Activated gamma-delta T cell treated with Interleukin-2 at 50 U/mL for 16 hours (primary cell): ENCODE results near the gene CDS2.

ENCODE experiments used
- DNase-seq: peaks from one replicate; pipeline ENCODE4 v3.0.0-alpha.2; 2020

Gene CDS2

DNA sequence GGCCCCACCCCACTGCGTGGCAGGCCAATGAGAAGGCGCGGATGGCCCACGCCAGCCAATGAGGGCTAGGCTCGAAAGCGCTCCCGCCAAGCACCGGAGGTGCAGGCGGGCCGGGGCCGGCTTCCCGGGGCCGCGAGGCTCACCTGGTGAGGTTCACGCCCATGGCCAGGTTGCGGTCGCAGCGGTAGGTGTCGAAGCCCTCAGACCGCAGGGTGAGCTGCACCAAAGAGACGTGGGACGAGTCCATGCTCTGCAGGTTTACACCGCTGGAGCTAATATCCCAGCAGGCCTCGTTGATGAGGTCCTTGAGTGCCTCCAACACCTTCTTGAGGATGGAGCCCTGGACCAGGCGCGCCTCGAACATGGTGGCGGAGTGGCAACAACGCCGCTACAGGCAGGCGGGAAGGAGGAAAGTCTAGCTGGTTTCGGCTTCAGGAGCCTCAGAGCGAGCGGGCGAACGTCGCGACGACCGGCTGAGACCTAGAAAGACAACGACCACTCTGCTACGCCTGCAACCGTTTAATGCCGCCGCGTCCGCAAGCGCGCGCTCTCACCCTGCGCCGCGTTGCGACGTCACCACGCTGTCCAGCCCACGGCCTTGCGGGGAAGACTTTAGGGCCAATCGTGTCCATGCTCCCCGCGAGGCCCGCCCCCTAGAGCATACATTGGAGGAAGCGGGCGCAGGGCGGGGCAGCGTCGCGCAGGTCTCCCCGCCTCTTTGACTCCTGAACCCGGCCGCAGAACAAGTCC lies 7.2 kb upstream of the CDS2 start, which contains the start of gene PCNA:
PCNA (minus strand) TSS at position 524 of the 750 bp plus-strand sequence; CDS start at position 364, 160 bp downstream.
- peak; percentile 94 for DNase-seq

DNA sequence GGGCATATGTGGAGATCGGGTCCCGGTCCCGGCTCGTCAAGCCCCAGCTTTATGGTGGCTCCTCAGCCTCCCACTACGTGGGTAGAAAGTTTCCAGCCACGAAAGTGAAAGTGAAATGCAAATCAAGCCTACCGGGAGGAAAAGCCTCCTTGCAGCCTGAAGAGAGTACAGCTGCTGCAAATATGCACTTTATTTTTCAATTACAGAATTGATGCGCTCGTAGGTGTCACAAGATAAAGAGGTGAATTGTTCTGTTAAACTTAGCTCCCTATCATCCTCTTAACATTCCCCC lies 6.7 kb upstream of the CDS2 start:
- no peak for DNase-seq

DNA sequence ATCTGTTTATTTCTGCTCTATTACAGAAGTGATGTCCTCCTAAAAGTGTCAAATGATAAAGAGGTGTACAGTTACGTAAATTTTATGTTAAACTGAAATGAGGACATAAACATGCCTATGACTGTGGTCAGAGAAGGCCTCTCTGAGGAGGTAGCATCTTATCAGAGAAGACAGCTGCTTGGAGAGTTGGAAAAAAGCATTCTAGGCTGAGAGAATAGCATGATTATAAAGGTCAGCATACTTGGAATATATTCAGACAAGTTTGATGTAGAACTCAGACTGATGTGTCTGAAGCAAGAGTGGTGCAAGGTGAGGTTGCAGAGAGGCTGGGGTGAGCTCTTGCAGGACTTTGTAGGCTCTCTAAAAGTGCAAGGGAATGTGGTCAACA lies 3.9 kb upstream of the CDS2 start:
- DNase-seq: no peak

DNA sequence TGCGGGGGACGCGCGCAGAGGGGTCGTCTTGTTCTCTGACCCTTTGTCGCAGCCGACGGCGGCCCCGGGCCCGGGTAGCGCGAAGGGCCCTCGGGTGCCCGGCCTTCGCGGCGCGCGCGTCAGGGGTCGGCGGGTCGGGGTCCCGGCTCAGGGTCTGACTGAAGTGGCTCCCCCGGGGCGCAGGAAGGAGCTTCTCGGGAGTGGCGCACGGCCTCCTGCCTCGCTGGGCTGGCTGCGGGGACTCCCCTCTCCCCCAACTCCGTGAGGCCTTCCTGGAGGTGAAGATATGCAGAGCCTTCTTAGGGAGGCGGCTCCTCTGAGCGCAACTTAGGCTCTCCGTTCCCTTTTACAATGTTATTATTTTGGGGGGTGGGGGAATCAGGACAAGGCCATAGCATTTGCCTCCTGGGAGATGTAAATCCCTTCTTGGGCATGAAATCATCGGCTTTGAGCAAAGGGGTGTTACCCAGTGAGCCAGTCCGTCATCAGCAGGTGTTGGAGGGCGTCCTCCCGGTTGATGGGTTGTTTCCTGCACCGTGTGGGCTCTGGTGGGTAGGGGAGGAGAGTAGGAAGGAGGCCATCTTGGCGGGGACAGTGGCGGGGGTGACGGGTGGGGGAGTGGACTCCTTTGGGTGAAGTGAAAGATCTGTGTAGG lies 523 bp downstream of the CDS2 start:
- DNase-seq: peak; percentile 63

DNA sequence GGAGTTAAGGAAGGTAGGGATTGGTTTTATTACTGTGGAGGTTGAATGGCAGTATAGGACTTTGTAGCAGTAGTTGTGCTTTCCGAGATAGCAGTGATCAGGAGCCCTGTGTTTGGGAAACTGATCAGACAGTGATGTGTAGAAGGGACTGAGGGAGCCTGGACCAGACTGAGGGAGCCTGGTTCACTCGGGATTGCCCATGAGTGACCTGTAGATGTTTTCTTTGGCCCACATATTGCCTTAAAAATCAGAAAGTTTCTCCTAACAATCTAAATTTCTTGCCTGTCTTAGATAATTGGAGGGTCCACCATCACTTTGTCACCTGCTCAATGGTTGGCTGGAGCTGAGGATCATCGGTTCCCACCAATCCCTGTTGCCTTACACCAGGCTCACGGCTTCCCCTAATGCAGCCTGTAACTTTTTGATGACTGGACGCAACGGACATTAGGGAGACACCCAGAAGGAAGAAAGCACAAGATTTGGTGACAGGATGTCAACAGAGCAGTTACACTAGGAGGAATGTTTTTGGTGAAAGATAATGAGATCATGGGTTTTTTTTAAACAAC lies 1.1 kb downstream of the CDS2 start:
- DNase-seq: no peak

DNA sequence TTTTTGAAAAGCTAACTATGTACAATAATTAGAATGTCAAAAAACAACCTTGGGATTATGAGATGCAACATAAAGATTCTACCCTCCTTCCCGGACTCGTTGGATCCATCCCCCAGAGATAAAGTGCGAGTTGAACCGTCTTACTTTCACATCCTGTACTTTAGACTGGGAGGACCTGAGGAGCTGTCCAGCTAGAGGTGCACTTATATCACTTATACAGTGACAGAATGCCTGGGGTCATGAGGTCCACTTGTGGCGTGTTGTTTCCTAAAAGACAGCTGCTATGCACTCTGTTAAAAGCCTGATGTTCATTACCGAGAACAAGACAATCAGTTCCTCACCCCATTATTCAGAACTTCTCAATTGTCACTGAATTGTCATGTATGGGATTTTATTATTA lies 2.1 kb downstream of the CDS2 start:
- no peak for DNase-seq

DNA sequence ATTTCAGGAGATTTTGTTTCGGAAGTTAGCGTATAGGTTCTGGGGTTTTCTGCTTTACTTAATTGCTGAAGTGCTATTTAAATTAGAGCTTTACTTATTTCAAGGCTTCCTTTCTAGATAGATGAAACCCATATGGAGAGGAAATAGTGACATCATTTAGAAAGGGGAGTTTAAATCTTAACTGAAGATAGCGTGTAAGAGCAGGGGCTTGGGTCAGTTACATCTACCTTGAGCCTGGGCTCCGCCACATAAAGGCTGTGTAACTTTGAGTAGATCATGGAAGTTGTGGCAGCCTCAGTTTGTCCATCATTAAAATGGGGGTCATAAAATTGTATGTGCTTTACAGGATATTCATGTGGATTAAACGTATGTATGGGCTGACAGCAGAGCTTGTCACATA lies 4.7 kb downstream of the CDS2 start:
- DNase-seq: no peak

DNA sequence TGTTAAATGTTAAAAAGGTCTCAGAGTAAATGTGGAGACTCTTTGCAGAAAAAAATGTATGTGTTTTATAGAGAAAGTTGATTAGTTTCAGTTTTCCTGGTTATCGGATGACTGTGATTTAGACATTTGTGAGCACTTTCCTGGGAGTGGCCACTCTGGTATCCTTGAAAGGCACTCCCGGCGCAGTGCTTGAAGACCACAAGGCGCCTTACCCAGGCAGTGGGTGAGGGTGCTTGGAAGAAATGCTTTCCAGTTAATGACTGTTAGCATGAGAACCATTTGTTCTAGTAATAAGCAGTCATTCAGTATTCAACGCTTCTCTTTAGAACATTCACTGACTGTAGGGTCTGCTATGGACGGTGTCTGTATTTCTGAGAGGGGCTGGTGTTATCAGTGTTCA lies 7.2 kb downstream of the CDS2 start:
- no peak for DNase-seq

DNA sequence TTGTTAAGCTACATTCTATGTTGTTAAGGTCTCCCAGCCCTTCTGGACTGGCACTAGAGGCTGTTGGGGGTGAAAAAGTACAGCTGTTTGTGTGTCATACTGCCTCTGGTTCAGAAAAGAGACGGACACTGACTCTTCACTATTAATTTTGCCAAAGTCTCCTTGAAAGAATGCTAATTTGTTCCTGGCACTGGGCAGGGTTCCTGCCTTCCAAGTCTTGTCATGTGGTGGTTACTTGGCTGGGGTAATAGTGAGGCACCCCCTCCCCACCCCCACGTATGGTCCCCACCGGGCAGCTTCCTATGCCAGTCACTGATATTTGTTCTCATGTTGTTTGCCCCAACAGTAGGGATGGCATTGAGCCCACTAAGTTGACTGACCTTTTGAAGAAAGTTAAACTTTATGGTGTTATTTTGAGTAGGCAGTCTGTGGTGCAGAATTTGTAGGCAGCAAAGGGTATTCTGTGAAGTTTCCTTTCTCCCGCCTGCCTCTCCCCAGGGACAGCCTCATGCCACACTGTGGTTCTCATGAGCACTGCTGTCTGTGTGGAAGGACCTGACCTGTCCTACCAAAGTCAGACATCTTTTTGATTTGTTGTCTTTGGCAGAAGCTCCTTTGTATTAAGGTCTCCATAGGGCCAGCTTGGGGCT lies 8.7 kb downstream of the CDS2 start:
- DNase-seq: no peak

DNA sequence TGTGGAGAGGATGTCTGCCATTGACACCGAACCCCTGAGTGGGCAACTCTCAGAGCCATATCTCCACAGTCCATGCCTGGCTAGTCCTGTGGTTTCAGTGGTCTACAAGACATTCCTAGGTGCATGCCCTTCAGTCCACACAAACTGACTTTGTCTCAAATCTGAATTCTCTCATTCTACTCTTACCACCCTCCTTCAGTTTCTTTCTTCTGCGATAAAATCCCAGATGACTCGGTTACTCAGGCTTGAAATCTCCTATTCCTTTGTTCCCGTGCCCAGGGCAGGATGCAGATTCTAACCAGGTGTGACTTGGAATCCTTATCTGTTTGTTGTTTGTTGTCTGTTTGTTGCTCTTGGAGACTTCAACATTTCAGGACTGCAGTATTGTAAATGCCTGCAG lies 9.3 kb downstream of the CDS2 start:
- DNase-seq: no peak

DNA sequence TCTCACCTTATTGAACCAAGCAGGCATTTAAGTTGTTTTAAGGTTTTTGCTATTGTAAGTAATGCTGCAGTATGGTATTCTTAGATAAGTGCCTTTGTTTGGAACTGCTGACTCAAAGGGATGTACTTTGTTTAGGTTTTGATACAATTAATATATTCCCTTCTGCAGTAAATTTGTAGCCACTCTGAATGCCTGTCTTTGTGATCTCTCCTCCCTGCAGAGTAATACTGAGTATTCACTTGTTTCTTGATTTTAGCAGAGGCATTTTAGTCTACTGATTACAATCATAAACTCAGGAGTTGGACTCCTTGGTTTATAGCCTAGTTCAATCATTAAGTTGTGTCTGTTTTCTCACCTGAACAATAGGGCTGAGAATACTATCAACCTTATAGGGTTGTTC lies 13.4 kb downstream of the CDS2 start:
- DNase-seq: no peak

DNA sequence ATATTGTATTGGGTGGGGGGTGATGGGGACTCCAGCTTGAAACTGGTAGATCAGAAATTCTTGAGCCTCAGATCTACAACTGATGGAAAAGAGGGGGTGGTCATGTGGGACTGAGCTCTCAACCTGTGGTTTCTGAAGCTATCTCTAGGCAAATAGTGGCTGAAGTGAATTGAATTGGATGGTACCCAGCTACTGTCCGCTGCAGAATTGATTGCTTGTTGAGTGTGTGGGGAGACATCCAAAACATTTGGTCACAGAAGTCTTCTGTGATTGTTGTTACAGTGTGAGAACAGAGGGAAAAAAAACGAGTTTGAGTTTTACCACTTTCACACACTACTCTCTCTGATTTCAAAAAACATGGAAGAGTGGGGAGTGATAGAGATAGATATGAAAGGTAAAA lies 14.8 kb downstream of the CDS2 start:
- no peak for DNase-seq

DNA sequence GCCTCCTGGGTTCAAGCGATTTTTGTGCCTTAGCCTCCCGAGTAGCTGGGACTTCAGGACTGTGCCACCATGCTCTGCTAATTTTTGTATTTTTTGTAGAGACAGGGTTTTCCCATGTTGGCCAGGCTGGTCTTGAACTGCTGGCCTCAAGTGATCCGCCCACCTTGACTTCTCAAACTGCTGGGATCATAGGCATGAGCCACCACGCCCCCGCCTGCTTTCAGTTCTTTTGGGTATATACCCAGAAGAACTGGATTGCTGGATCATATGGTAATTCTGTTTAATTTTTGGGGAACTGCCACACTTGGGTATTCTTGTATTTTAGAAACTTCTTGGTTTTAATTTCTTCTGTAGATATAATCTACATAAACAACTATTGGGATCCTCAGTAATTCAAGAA lies 17.0 kb downstream of the CDS2 start:
- no peak for DNase-seq

DNA sequence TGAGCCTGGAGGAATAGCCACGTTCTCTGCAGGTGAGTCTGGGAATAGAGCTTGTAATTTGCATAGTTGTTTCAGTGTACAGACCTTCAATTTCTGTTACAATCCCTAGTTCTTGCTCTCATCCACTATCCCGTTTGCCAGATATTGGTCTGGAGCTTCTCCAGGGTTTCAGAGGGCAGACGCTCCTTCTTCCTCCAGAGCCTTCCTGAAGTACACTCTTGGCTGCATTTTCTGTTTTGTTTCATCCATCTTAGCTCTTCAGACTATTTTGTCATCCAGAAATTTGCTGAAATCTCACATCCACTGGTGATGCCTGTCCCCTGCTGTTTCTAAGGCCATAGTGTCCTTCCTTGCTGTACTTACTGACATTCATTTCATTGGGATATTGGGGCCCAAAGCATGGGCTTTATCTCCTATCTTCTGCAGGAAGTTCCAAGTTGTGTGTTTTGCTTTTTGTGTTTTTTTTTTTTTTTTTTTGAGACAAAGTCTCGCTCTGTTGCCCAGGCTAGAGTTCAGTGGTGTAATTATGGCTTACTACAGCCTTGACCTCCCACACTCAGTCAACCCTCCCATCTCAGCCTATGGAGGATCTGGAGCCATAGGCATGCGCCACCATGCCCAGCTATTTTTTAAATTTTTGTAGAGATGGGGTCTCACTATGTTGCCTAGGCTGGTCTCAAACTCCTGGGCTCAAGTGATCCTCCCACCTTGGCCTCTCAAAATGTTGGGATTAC lies 18.7 kb downstream of the CDS2 start:
- DNase-seq: no peak

DNA sequence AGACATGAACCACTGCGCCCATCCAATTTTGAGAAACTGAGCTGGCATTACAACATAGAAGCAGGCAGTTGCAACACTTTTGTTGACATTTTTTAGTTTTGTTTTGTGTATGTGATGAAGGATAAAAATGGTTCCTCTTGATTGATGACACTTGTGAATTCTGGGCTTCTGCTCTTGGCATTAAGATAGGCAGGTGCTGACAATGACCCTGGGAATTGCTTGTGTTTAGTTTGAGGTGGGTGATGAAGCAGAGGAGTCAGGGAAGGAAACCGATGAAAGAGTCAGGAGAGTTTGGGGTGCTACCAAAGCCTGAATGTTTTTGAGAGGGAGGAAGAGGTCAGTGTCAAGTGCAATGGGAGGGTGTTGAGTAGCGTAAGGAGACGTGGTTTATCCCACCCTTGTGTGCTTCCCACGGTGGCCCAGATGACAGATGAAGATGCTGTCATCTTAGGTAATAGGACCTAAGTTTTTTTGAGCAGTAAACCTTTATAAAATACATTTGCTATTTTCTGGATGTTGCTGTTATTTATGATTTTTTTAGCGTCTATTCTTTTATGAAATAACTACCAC lies 19.4 kb downstream of the CDS2 start:
- DNase-seq: no peak

DNA sequence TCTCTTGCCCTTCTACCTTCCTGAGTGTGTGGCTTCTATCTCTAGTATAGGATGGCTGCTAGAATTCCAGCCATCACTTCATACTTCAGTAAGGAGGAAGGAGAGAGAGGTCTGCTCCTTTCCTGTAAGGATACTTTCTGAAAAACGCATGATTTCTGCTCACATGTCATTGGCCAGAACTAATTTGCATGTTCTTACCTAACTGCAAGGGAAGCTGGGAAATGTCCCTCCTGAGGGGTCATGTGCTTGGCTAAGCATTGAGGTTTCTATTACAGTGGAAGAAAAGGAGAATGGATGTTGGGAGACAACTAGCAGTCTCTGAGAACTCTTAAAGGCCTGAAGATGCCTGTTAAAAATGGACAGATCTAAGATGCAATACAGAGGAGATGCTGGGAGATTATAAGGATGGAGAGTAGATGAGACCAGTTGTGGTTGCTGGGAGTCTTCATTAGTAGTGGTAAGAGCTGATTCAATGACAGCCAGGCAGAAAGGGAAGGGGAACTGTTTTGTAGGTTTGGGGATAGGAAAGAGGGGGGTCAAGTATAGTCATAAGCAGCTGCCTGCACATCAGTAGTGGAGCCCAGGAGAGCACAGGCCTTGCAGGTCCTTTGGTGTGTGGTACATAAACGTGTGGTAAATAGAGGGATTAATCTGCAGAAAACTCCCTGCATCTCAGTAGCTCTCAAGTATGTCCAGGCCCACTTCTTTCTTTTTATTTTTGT lies 20.2 kb downstream of the CDS2 start:
- no peak for DNase-seq

DNA sequence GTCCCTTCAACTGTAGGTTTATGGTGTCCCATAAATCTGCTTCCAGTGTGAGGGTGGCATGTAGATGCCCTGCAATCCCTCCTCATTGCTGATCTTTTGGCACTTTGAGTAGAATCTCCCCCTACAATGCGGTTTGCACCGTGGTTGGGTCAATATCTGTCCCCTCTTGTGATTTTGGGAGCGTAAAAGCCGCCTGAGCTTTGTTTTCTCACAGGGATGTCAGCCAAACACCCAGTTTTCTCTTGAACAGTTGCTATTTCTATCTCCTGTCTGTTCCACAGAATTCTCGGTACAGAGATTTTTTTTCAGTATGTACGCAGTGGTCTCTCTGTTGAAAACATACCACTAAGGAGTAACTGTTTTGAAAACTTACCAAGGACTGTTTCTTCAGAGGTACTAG lies 21.8 kb downstream of the CDS2 start:
- no peak for DNase-seq

DNA sequence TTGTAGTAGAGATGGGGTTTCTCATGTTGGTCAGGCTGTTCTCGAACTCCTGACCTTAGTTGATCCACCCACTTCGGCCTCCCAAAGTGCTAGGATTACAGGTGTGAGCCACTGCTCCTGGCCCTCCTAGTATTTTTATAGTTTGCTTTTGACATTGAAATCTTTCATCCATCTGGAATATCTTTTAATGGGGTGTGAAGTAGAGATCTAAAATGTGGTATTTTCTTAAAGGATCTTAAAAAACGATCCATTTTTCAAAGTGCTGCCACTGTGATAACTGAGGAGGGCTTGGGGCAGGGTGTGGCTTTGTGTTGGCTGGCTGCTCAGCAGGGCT lies 23.1 kb downstream of the CDS2 start:
- DNase-seq: no peak

DNA sequence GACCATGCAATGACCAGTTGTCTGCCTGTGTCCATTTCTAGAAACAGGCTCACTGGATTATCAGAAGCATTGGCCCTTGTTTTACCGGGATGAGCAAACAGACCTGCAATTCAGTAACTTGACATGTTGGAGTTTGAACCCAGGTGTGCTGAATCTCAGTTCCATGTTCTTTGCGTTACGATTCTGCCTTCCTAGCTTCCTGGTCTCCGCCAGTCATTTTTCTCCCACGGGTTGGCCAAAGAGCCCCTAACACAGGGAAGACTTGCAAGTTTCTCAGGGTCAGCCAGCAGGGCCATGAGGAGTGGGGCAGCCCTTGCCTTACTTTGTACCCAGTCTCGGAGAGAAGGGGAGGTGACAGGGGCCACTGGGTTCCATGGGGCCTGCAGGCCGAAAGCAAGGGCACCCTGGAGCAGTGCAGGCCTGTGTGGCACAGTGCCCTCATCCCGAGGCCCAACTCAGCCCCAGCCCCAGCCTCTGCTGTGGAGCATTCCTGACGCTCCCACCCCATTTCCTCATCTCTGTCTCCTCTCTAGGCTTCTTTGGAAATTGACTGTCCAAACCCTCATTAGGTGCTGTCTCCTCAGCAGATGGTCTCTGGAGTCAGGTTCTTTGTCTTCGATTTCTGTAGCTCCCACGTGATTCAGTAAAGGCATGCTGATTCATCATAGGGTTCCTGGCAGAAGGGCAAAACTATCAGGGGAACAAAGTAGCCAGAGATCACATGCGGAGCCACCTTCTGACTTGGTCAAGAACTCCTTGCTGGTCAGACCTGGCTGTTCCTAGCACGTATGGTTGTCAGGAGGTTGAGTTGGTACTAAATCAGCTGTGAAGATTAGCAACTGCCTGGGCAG lies 23.6 kb downstream of the CDS2 start:
- no peak for DNase-seq

DNA sequence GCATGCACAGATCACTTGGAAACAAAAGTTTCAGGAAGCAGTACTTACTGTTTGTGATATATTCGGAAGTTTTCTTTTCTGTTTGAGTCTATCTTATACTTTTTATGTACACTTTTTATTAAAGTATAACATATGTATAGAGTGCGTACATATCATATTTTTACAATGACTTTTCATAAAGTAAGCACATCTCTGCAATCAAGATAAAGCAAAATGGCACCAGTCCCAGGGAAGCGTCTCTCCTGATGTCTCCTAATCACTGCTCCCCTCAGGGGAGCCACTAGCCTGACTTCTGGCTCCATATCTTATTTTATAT lies 26.3 kb downstream of the CDS2 start:
- DNase-seq: no peak

DNA sequence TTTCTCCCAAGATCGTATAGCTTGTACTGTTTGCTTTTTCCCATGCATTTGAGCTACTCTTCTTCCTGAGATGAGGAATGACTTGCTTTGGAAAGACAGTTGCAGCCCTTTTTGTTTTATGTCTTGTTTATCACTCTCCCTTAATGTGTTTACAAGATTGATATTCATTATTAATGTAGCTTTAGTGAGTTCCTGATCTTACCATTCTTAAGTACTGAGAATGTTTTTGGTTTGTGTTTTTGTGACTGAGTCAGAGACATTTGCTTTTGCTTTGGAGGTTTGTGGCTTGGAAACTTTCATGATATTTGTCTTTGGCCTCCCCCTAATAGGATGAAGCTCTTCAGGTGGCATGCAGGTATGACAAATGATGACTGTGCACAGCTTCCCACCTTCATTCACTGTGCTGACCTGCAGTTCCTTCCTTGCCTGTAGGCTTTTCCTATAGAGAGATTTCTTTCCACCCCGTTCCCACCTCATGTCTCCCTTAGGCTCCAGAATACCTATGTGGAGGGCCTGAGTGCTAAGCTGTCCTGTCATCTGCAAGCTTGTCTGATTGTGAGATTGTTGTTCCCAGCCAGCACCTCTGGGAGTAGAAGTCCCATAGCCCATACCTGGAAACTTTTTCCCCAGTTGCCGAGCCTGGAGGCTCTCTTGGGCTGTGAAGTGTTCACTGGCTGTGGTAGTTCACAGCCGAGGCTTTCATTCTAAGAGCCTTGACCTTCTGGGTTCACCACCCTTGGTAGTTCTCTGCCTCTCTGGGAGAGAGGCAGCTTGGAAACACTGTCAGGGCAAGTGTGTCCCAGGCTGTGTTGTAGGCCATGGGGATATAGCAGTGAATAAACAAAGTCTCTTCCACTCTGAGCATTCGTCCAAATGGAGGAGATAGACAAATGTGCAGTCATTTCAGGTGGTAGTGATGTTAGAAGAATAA lies 27.1 kb downstream of the CDS2 start:
- no peak for DNase-seq
